Mesothelial cell of epicardium (in vitro differentiated cells): ENCODE results near the gene GALNT10. TPM values are rescaled to one million over a fixed set of nuclear protein-coding genes. Genes with fewer than 3 reads are reported as not detected.

Experiments used
- DNase-seq, 2 experiments: peaks; one replicate each; pipeline ENCODE4 v3.0.0; 2021; ENCODE audit warnings: low spot score in 2 of 2; ENCODE audit not compliant: unreplicated experiment in 2 of 2
- H3K27ac Mint-ChIP-seq: 2 replicates; pipeline ENCODE4 v1.8.0; 2021; ENCODE audit warnings: mixed read lengths
- H3K27me3 Mint-ChIP-seq: 2 replicates; pipeline ENCODE4 v1.8.0; 2021; ENCODE audit warnings: low read depth, mixed read lengths
- H3K36me3 Mint-ChIP-seq: 2 replicates; pipeline ENCODE4 v1.8.0; 2021; ENCODE audit warnings: mixed read lengths
- H3K4me1 Mint-ChIP-seq: 2 replicates; pipeline ENCODE4 v1.8.0; 2021; ENCODE audit warnings: mixed read lengths
- H3K4me3 Mint-ChIP-seq: 2 replicates; pipeline ENCODE4 v1.8.0; 2021; ENCODE audit warnings: mild to moderate bottlenecking, moderate library complexity, mixed read lengths
- H3K9me3 Mint-ChIP-seq: 2 replicates; pipeline ENCODE4 v1.8.0; 2021; ENCODE audit warnings: mixed read lengths
- total RNA-seq: library from RNA; stranded (reverse); gene quantifications from 3 replicates; pipeline ENCODE4 v1.2.1, GENCODE V29; 2021
- TF ChIP-seq, protein P1 (sequence below): fragments of 200-600 bp; sonication (generic); IDR thresholded peaks from one replicate; pipeline ENCODE4 v1.5.0; 2021; ENCODE audit warnings: antibody characterized with exemption; ENCODE audit not compliant: unreplicated experiment

The GALNT10 gene
- total RNA-seq, 1 donor from 2014 or later = 13.9 TPM

- peaks cover 33% of the 10 kb centered on the region for H3K27me3 Mint-ChIP-seq
- H3K4me1 Mint-ChIP-seq = peaks cover 5% of the 10 kb centered on the region
- no peaks in the 10 kb centered on the region for H3K9me3 Mint-ChIP-seq
- H3K36me3 Mint-ChIP-seq = no peaks in the 10 kb centered on the region
- H3K27ac Mint-ChIP-seq = no peak overlapping the region
- TF ChIP-seq, protein P1, sequence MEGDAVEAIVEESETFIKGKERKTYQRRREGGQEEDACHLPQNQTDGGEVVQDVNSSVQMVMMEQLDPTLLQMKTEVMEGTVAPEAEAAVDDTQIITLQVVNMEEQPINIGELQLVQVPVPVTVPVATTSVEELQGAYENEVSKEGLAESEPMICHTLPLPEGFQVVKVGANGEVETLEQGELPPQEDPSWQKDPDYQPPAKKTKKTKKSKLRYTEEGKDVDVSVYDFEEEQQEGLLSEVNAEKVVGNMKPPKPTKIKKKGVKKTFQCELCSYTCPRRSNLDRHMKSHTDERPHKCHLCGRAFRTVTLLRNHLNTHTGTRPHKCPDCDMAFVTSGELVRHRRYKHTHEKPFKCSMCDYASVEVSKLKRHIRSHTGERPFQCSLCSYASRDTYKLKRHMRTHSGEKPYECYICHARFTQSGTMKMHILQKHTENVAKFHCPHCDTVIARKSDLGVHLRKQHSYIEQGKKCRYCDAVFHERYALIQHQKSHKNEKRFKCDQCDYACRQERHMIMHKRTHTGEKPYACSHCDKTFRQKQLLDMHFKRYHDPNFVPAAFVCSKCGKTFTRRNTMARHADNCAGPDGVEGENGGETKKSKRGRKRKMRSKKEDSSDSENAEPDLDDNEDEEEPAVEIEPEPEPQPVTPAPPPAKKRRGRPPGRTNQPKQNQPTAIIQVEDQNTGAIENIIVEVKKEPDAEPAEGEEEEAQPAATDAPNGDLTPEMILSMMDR = no peak
- no peak for DNase-seq
- no peak overlapping the region for H3K4me3 Mint-ChIP-seq
Observed at GRCh38 chr5:154172785-154173184, 17.7 kb upstream of the GALNT10 start.

DNA sequence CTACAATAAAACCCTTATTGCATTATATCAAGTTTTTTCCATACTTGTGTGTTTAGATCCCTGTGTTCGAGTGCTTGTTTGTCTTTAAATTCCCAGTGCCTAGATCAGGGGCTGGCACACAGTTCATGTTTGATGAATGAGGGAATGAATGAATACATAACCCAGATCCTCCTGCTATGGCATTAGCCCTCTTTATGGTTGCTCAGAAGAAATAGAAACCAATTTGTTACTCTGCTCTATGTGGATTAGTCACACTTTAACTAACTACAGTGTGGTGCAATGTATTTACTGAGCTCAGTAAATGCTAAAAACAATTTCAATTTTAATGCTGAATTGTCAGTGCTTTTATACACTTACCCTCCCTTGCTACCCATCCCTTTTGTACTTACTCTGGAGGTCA is 16.4 kb upstream of the GALNT10 start:
- H3K4me1 Mint-ChIP-seq = peaks cover 10% of the 10 kb centered on the region
- TF ChIP-seq, protein P1 = no peak
- H3K27me3 Mint-ChIP-seq = peaks cover 41% of the 10 kb centered on the region
- no peaks in the 10 kb centered on the region for H3K9me3 Mint-ChIP-seq
- no peak overlapping the region for H3K27ac Mint-ChIP-seq
- no peak overlapping the region for H3K4me3 Mint-ChIP-seq
- DNase-seq = no peak
- no peaks in the 10 kb centered on the region for H3K36me3 Mint-ChIP-seq

DNA sequence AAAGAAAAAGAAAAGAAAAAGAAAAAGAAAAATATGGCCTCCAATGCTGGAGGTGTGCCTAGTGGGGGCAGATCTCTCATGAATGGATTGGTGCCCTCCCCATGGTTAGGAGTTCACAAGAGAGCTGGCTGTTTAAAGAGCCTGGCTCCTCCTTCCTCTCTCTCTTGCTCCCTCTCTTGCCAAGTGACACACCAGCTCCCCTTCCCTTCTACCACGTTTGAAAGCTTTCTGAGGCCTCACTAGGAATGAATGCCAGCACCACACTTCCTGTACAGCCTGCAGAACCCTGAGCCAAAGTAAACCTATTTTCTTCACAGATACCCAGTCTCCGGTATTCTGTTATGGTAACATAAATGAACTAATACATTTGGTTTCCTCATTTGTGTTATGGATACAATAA is 14.4 kb upstream of the GALNT10 start:
- H3K9me3 Mint-ChIP-seq = no peaks in the 10 kb centered on the region
- no peak for DNase-seq
- peaks cover 52% of the 10 kb centered on the region for H3K27me3 Mint-ChIP-seq
- H3K4me3 Mint-ChIP-seq = no peak overlapping the region
- H3K27ac Mint-ChIP-seq = no peak overlapping the region
- H3K4me1 Mint-ChIP-seq = peaks cover 7% of the 10 kb centered on the region
- H3K36me3 Mint-ChIP-seq = no peaks in the 10 kb centered on the region
- TF ChIP-seq, protein P1 = no peak

- no peak for DNase-seq
- Mint-ChIP-seq H3K27ac (no peak overlapping the region), H3K36me3 (no peaks in the 10 kb centered on the region), H3K4me3 (no peak overlapping the region), H3K4me1 (peaks cover 7% of the 10 kb centered on the region), H3K9me3 (no peaks in the 10 kb centered on the region), H3K27me3 (peaks cover 54% of the 10 kb centered on the region)
- TF ChIP-seq, protein P1 = no peak
Observed at GRCh38 chr5:154178661-154179060, 11.9 kb upstream of the GALNT10 start.

DNA sequence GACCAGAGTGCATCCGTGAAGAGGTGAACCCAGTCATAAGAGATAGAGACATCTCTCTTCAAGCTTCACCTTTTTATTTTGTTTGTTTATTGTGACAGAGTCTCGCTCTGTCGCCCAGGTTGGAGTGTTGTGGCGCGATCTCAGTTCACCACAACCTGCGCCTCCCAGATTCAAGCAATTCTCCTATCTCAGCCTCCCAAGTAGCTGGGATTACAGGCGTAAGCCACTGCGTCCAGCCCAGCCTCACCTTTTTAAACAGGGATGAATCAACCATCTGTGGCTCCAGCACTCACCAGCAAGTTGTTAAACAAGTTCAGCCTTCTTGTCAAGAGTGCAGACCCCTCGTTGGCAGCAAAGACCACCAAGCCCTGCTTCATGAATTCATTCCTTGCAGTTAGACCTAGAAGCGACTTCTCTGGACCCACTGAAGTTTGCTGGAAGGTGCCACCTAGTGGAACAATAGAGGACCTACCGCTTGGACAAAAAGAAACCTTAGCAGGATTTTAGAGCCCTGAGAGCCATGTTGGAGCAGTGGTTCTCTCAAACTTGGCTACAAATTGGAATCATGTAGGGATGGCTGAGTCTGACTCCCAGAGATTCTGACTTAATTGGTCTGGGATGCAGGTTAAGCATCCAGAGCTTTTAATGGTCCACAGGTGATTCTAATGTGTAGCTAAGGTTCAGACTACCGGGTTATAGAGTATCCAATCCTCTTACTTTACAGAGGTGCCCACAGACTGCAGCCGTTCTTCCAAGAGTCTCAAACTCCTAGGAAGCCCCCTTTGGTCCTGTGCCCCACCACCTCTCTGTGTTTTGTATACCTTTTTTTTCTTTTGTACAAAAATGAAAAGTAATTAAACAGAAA is 10.5 kb upstream of the GALNT10 start:
- DNase-seq = no peak
- TF ChIP-seq, protein P1 = peak; percentile 80
- no peaks in the 10 kb centered on the region for H3K36me3 Mint-ChIP-seq
- H3K4me1 Mint-ChIP-seq = peaks cover 7% of the 10 kb centered on the region
- H3K27ac Mint-ChIP-seq = no peak overlapping the region
- H3K9me3 Mint-ChIP-seq = no peaks in the 10 kb centered on the region
- H3K4me3 Mint-ChIP-seq = no peak overlapping the region
- peaks cover 54% of the 10 kb centered on the region for H3K27me3 Mint-ChIP-seq
